Loucy (cell line): ENCODE data around the gene PILRB.
"Not testable (repeated sequence)": the region's sequence is repeated elsewhere in the genome, so short reads cannot be mapped to it uniquely, and the experiment has no call there.

Experiments used
- H2AFZ ChIP-seq: fragments of 200-600 bp; sonication (generic); 2 replicates; pipeline ENCODE4 v1.6.0; 2016; ENCODE audit warnings: antibody characterized with exemption, mild to moderate bottlenecking, low read length, moderate library complexity
- H3F3A ChIP-seq: fragments of 200-600 bp; 2 replicates; pipeline ENCODE4 v1.6.0; 2016; ENCODE audit warnings: antibody characterized with exemption, low read depth, mild to moderate bottlenecking
- H3K27me3 ChIP-seq: fragments of 200-600 bp; sonication (generic); 2 replicates; pipeline ENCODE4 v1.6.1; 2014; ENCODE audit warnings: low read length, mild to moderate bottlenecking; ENCODE audit not compliant: insufficient read depth, poor library complexity, severe bottlenecking
- H3K36me3 ChIP-seq: fragments of 200-600 bp; sonication (generic); 2 replicates; pipeline ENCODE4 v1.6.1; 2016; ENCODE audit warnings: low read length; ENCODE audit not compliant: insufficient read depth
- H3K4me1 ChIP-seq: fragments of 200-600 bp; sonication (generic); 2 replicates; pipeline ENCODE4 v1.5.1; 2014; ENCODE audit warnings: low read length, mild to moderate bottlenecking; ENCODE audit not compliant: insufficient read depth, poor library complexity, severe bottlenecking
- H3K4me2 ChIP-seq: fragments of 200-600 bp; sonication (generic); 2 replicates; pipeline ENCODE4 v1.6.0; 2014; ENCODE audit warnings: antibody characterized with exemption, low read length, low read depth, mild to moderate bottlenecking; ENCODE audit not compliant: poor library complexity, severe bottlenecking
- H3K4me3 ChIP-seq: fragments of 200-600 bp; sonication (generic); 2 replicates; pipeline ENCODE4 v1.5.1; 2014; ENCODE audit warnings: low read length, mild to moderate bottlenecking, mixed read lengths; ENCODE audit not compliant: poor library complexity, severe bottlenecking
- H3K79me2 ChIP-seq: fragments of 200-600 bp; sonication (generic); 2 replicates; pipeline ENCODE4 v1.6.1; 2014; ENCODE audit warnings: low read length; ENCODE audit not compliant: insufficient read depth
- H3K9ac ChIP-seq: fragments of 200-600 bp; sonication (generic); 2 replicates; pipeline ENCODE4 v1.6.0; 2014; ENCODE audit warnings: mild to moderate bottlenecking, low read depth, low read length, moderate library complexity; ENCODE audit not compliant: poor library complexity, severe bottlenecking
- H3K9me2 ChIP-seq: fragments of 200-600 bp; sonication (generic); replicated peaks from 2 replicates; pipeline ENCODE4 v1.6.1; 2016; ENCODE audit warnings: low read depth, low read length, mixed read lengths
- H3K9me3 ChIP-seq: fragments of 200-600 bp; sonication (generic); 2 replicates; pipeline ENCODE4 v1.6.1; 2014; ENCODE audit warnings: mild to moderate bottlenecking, antibody characterized with exemption, low read length, low read depth; ENCODE audit not compliant: insufficient read depth
- H4K20me1 ChIP-seq: fragments of 200-600 bp; sonication (generic); 2 replicates; pipeline ENCODE4 v1.6.0; 2014; ENCODE audit warnings: antibody characterized with exemption, low read length, mild to moderate bottlenecking; ENCODE audit not compliant: insufficient read depth, poor library complexity, severe bottlenecking
- CTCF ChIP-seq: fragments of 200-600 bp; sonication (generic); conservative IDR thresholded peaks from 2 replicates; pipeline ENCODE4 v1.5.1; 2014; ENCODE audit warnings: mild to moderate bottlenecking, antibody characterized with exemption, low read length
- EZH2phosphoT487 ChIP-seq: fragments of 200-600 bp; IDR thresholded peaks from 2 replicates; pipeline ENCODE4 v1.6.1; 2018; ENCODE audit warnings: antibody characterized with exemption, mild to moderate bottlenecking, moderate library complexity, borderline replicate concordance

The PILRB gene

GRCh38 chr7:100373261-100373831 is 15.4 kb downstream of the PILRB start, which contains the start of gene PILRA:
TSS of gene PILRA (plus strand) at chr7:100373487. CDS start at chr7:100373657, 170 bp downstream.
- H3K4me1 ChIP-seq, result peaks cover 17% of the 10 kb centered on the region
- no peaks in the 10 kb centered on the region for H3K27me3 ChIP-seq
- H3F3A ChIP-seq, result no peaks in the 10 kb centered on the region
- no peaks in the 10 kb centered on the region for H3K9me2 ChIP-seq
- TF ChIP-seq CTCF, result no peak
- TF ChIP-seq EZH2phosphoT487, result no peak
- no peaks in the 10 kb centered on the region for H3K36me3 ChIP-seq
- H4K20me1 ChIP-seq, result no peaks in the 10 kb centered on the region
- H3K9ac ChIP-seq, result peak within 1 kb of the TSS; percentile 61
- no peaks in the 10 kb centered on the region for H3K79me2 ChIP-seq
- no peaks in the 10 kb centered on the region for H3K9me3 ChIP-seq
- H2AFZ ChIP-seq, result no peak within 1 kb of the TSS
- peak within 1 kb of the TSS; percentile 40 for H3K4me2 ChIP-seq
- peak within 1 kb of the TSS; percentile 23 for H3K4me3 ChIP-seq

DNA sequence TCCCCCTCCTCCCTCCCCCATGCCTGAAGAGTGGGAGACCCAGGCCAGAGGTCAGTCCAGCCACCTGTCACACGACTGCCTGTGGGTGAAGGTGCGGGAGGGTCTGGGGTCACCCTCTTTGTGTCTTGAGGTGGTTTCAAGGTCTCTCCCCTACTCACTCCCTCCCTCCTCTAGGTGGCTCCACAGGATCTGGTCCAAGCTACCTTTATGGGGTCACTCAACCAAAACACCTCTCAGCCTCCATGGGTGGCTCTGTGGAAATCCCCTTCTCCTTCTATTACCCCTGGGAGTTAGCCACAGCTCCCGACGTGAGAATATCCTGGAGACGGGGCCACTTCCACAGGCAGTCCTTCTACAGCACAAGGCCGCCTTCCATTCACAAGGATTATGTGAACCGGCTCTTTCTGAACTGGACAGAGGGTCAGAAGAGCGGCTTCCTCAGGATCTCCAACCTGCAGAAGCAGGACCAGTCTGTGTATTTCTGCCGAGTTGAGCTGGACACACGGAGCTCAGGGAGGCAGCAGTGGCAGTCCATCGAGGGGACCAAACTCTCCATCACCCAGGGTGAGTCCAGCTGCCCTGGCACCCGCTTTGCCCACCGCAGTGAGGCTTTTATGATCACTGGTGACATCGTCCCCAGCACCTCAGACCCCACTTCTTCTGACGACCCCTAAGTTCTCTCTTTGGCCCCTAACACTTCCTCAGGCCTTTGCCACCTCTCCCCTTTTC is 16.1 kb downstream of the PILRB start:
- H3K9ac ChIP-seq, H3F3A ChIP-seq, H3K36me3 ChIP-seq, H3K4me2 ChIP-seq, H3K9me3 ChIP-seq, H3K79me2 ChIP-seq, H2AFZ ChIP-seq, H3K4me3 ChIP-seq, H4K20me1 ChIP-seq, H3K27me3 ChIP-seq, H3K9me2 ChIP-seq: not testable (repeated sequence)
- peak; percentile 31 for TF ChIP-seq CTCF
- peaks cover 17% of the 10 kb centered on the region for H3K4me1 ChIP-seq

GRCh38 chr7:100374601-100375000 is 16.7 kb downstream of the PILRB start:
- H3K9me2 ChIP-seq, result no peaks in the 10 kb centered on the region
- H3K4me3 ChIP-seq, result no peak overlapping the region
- no peaks in the 10 kb centered on the region for H3K36me3 ChIP-seq
- no peak overlapping the region for H3K4me2 ChIP-seq
- H4K20me1 ChIP-seq, result no peaks in the 10 kb centered on the region
- H3K9me3 ChIP-seq, result no peaks in the 10 kb centered on the region
- peaks cover 17% of the 10 kb centered on the region for H3K4me1 ChIP-seq
- H3K27me3 ChIP-seq, result no peaks in the 10 kb centered on the region
- H2AFZ ChIP-seq, result no peak overlapping the region
- no peaks in the 10 kb centered on the region for H3K79me2 ChIP-seq
- H3K9ac ChIP-seq, result no peak overlapping the region
- H3F3A ChIP-seq, result no peaks in the 10 kb centered on the region
- TF ChIP-seq CTCF, result no peak
- TF ChIP-seq EZH2phosphoT487, result no peak
